B cell (primary cell): Measurements from ENCODE around the gene TRIO. TPM values are rescaled to one million over a fixed set of nuclear protein-coding genes. Genes with fewer than 3 reads are reported as not detected.

ENCODE experiments used
- ATAC-seq: fragments of 200-7000 bp; cut with Tn5 transposase; one replicate; pipeline ENCODE4 v1.10.0; 2021; ENCODE audit warnings: low read depth, mild to moderate bottlenecking, moderate number of reproducible peaks, moderate library complexity
- CTCF ChIA-PET: fragments of 350-600 bp; sonication (Branson Sonifier 250); formaldehyde crosslinking; loops from one replicate; lab custom pipeline; 2021; ENCODE audit warnings: antibody characterized with exemption, inconsistent platforms; lab: Charles Lee
- POLR2A ChIA-PET: fragments of 350-600 bp; sonication (Branson Sonifier 250); formaldehyde crosslinking; loops from one replicate; lab custom pipeline; 2021; ENCODE audit warnings: antibody characterized with exemption; lab: Charles Lee
- DNase-seq: peaks from one replicate; pipeline ENCODE4 v3.0.0; 2013
- H2AFZ ChIP-seq: 2 replicates; pipeline ENCODE4 v1.6.1; 2012; ENCODE audit warnings: mild to moderate bottlenecking, low read depth, low read length; ENCODE audit not compliant: insufficient read depth, poor library complexity, severe bottlenecking
- H3K27ac ChIP-seq, 2 donors: 1 replicate in 1 of 2; 2 replicates in 1 of 2; pipeline ENCODE4 v1.5.1; 2012 to 2013; ENCODE audit warnings: low read length in 2 of 2, mild to moderate bottlenecking in 2 of 2, moderate library complexity in 1 of 2
- H3K27me3 ChIP-seq, 4 experiments: fragments of 200-600 bp in 1 of 4; sonication (generic) in 1 of 4; replicated peaks in 1 of 4; 1 replicate in 2 of 4; 2 replicates in 2 of 4; pipeline versions ENCODE4 v1.6.1 to v1.7.0; 2013 to 2016; ENCODE audit warnings: low read length in 3 of 4, mild to moderate bottlenecking in 2 of 4, mixed read lengths in 1 of 4, moderate library complexity in 1 of 4; ENCODE audit not compliant: insufficient read depth in 4 of 4, control insufficient read depth in 3 of 4; ENCODE audit errors: control extremely low read depth in 1 of 4
- H3K36me3 ChIP-seq, 2 experiments: replicated peaks in 1 of 2; 1 replicate in 1 of 2; 2 replicates in 1 of 2; pipeline versions ENCODE4 v1.6.1 to v1.7.1; 2013; ENCODE audit warnings: low read length in 1 of 2; ENCODE audit not compliant: insufficient read depth in 2 of 2, control insufficient read depth in 1 of 2; ENCODE audit errors: control extremely low read depth in 1 of 2, extremely low read depth in 1 of 2
- H3K4me1 ChIP-seq, 2 donors: fragments of 200-600 bp in 1 of 2; sonication (generic) in 1 of 2; 1 replicate in 1 of 2; 2 replicates in 1 of 2; pipeline versions ENCODE4 v1.5.1 to v1.6.1; 2013 to 2017; ENCODE audit warnings: low read length in 2 of 2; ENCODE audit not compliant: control insufficient read depth in 2 of 2, insufficient read depth in 2 of 2
- H3K4me2 ChIP-seq: replicated peaks from 2 replicates; pipeline ENCODE3; 2012; ENCODE audit warnings: mild to moderate bottlenecking, low read depth, low read length; ENCODE audit not compliant: poor library complexity, severe bottlenecking
- H3K4me3 ChIP-seq, 5 experiments: fragments of 200-600 bp in 1 of 5; sonication (generic) in 1 of 5; 1 replicate in 3 of 5; 2 replicates in 2 of 5; pipeline versions ENCODE4 v1.5.1 to v1.7.0; 2011 to 2016; ENCODE audit warnings: low read length in 4 of 5, mild to moderate bottlenecking in 4 of 5, low read depth in 2 of 5, control low read depth in 1 of 5, moderate library complexity in 1 of 5; ENCODE audit not compliant: insufficient read depth in 1 of 5; ENCODE audit errors: control extremely low read depth in 1 of 5, extremely low read depth in 1 of 5
- H3K79me2 ChIP-seq: fragments of 200-600 bp; sonication (generic); one replicate; pipeline ENCODE4 v1.6.0; 2016; ENCODE audit warnings: low read length; ENCODE audit not compliant: control insufficient read depth, insufficient read depth
- H3K9ac ChIP-seq: fragments of 200-600 bp; sonication (generic); 2 replicates; pipeline ENCODE4 v1.6.1; 2017; ENCODE audit warnings: mild to moderate bottlenecking, low read length, moderate library complexity
- H3K9me3 ChIP-seq, 3 donors: one replicate each; pipeline versions ENCODE4 v1.6.1 to v1.7.1; 2013; ENCODE audit warnings: low read length in 2 of 3; ENCODE audit not compliant: control insufficient read depth in 2 of 3, insufficient read depth in 1 of 3; ENCODE audit errors: control extremely low read depth in 1 of 3
- H4K20me1 ChIP-seq: 2 replicates; pipeline ENCODE4 v1.6.0; 2012; ENCODE audit warnings: mild to moderate bottlenecking, low read length; ENCODE audit not compliant: insufficient read depth, control insufficient read depth, poor library complexity, severe bottlenecking
- H3K27ac Mint-ChIP-seq: one replicate; pipeline ENCODE4 v1.8.0; 2021; ENCODE audit warnings: mixed read lengths
- H3K27me3 Mint-ChIP-seq: one replicate; pipeline ENCODE4 v1.8.0; 2021; ENCODE audit warnings: mixed read lengths
- H3K4me1 Mint-ChIP-seq: one replicate; pipeline ENCODE4 v1.8.0; 2021; ENCODE audit warnings: mixed read lengths
- H3K4me3 Mint-ChIP-seq: one replicate; pipeline ENCODE4 v1.8.0; 2021; ENCODE audit warnings: mixed read lengths
- H3K9me3 Mint-ChIP-seq: one replicate; pipeline ENCODE4 v1.8.0; 2022; ENCODE audit warnings: mixed read lengths; ENCODE audit not compliant: insufficient read depth
- CTCF ChIP-seq: fragments of 200-600 bp; IDR thresholded peaks from one replicate; pipeline ENCODE4 v1.8.0; 2022; ENCODE audit warnings: antibody characterized with exemption, mild to moderate bottlenecking
- EZH2 ChIP-seq: IDR thresholded peaks from 2 replicates; pipeline ENCODE4 v1.6.1; 2012; ENCODE audit warnings: borderline replicate concordance, low read depth, mild to moderate bottlenecking, moderate library complexity, low read length; ENCODE audit not compliant: insufficient read depth, poor library complexity, severe bottlenecking
- WGBS: methylation state at CpG from one replicate; pipeline ENCODE4 v1.1.5; 2013; ENCODE audit warnings: missing lambda C conversion rate; ENCODE audit not compliant: insufficient coverage; 5-methylcytosine and 5-hydroxymethylcytosine counted together
- intact Hi-C: fragments of 100-400 bp; cut with micrococcal nuclease; formaldehyde crosslinking; loops from one replicate; pipeline ENCODE4 v1.10.0; 2022
- polyA plus RNA-seq: library from polyadenylated mRNA; depleted of rRNA; stranded (reverse); fragments of >200 nt; gene quantifications from 2 replicates; pipeline ENCODE4 v1.2.3, GENCODE V29; 2012
- total RNA-seq, 2 donors: library from RNA; stranded (reverse); fragments of 120-200 nt in 1 of 2; gene quantifications; 1 replicate in 1 of 2; 2 replicates in 1 of 2; pipeline versions ENCODE4 v1.2.3 to v1.2.4, GENCODE V29; 2013 to 2022

TRIO gene
- total and polyA plus RNA-seq, 2 donors (not counting 1 experiment from before 2014, with no cell fraction given): 90.5 to 479 TPM

GRCh38 chr5:14148483-14148882, 5.3 kb downstream of the TRIO start:
- peaks cover 73% of the 10 kb centered on the region for H3K4me1 Mint-ChIP-seq
- Histone ChIP-seq H3K4me1 (peaks cover 65 to 69% of the 10 kb centered on the region in 2 donors), H4K20me1 (peaks cover 14% of the 10 kb centered on the region)

More at GRCh38 chr5:14148483-14148882, 5.3 kb downstream of the TRIO start:
- Histone ChIP-seq H3K27me3 (no peaks in the 10 kb centered on the region), H3K27ac (no peak overlapping the region), H3K79me2 (peaks cover 89% of the 10 kb centered on the region), H3K9ac (no peak overlapping the region), H2AFZ (no peak overlapping the region), H3K4me2 (peak overlapping the region; percentile 55), H3K4me3 (no peak overlapping the region), H3K36me3 (no peaks in the 10 kb centered on the region), H3K9me3 (no peaks in the 10 kb centered on the region)
- Mint-ChIP-seq H3K27me3 (no peaks in the 10 kb centered on the region), H3K27ac (peak overlapping the region; percentile 74), H3K4me3 (peak overlapping the region; percentile 73), H3K9me3 (no peaks in the 10 kb centered on the region)
- no peak for TF ChIP-seq EZH2
- TF ChIP-seq CTCF: no peak
- ChIA-PET CTCF (interaction anchor here (1.0 to 4.5 kb wide), 4 partner anchors 8 to 121 kb away, joined by 3 to 22 read pairs (median 6); no protein-coding TSS in a partner anchor), POLR2A (interaction anchor here (0.8 to 1.3 kb wide), 2 partner anchors 8 to 11 kb away, joined by 3 to 4 read pairs; no protein-coding TSS in a partner anchor)
- no CpG with 5 or more reads among the region's 5 CpGs for WGBS
- DNase-seq (no peak), ATAC-seq (no peak)
- intact Hi-C loops: loop anchor here (5.0 to 10.0 kb wide), 3 partner anchors 39 to 846 kb away; partner anchors contain the start of gene OTULINL
